ENCODE measurements around the gene SRM.
A peak's percentile ranks its signal among the peaks of the same experiment; 100 is the strongest.

SRM gene

GRCh38 chr1:11012260-11013159, 47.3 kb downstream of the SRM start, which contains the start of gene TARDBP:
TARDBP (plus strand) TSS chr1:11012654; CDS start chr1:11013728, 1,074 bp downstream.
- TF ChIP-seq CTCF (IDR thresholded peaks at IDR 0.05; ENCODE audit: insufficient read depth, missing control alignments) = no peak
- peak; percentile 71 for DNase-seq (ENCODE audit: insufficient read length, low spot score)
- no peak for FAIRE-seq

All from D721Med (cell line).